K562 (cell line): Measurements from ENCODE around the gene PEX3. TPM values are rescaled to one million over a fixed set of nuclear protein-coding genes. Genes with fewer than 3 reads are reported as not detected.

Experiments used
- ARID3B ChIP-seq: fragments of 250-450 bp; sonication (Bioruptor Pico); IDR thresholded peaks from 2 replicates; pipeline ENCODE4 v1.4.0; 2020; ENCODE audit warnings: borderline replicate concordance
- BACH1 ChIP-seq: fragments of 200-800 bp; sonication (Bioruptor generic); IDR thresholded peaks from 2 replicates; pipeline ENCODE4 v1.6.1; 2016; ENCODE audit warnings: missing genetic modification characterization, missing compliant biosample characterization
- CREB1 ChIP-seq, 2 experiments: sonication (generic) in 1 of 2; formaldehyde crosslinking in 1 of 2; IDR thresholded peaks; 2 replicates each; pipeline versions ENCODE4 v1.6.1 to v1.8.0; 2012 to 2022; ENCODE audit warnings: inconsistent platforms in 1 of 2, mild to moderate bottlenecking in 1 of 2, missing genetic modification reagents in 1 of 2, moderate library complexity in 1 of 2
- DIDO1 ChIP-seq: fragments of 450-650 bp; IDR thresholded peaks from 2 replicates; pipeline ENCODE4 v1.6.1; 2016; ENCODE audit warnings: low read depth, missing biosample characterization, missing genetic modification characterization
- ELF2 ChIP-seq: fragments of 250-450 bp; sonication (Bioruptor Pico); IDR thresholded peaks from 2 replicates; pipeline ENCODE4 v1.5.0; 2021; ENCODE audit warnings: mild to moderate bottlenecking
- FOXO4 ChIP-seq: fragments of 450-650 bp; formaldehyde crosslinking; IDR thresholded peaks from 2 replicates; pipeline ENCODE4 v1.4.0; 2020; ENCODE audit warnings: mild to moderate bottlenecking, moderate library complexity
- GATA2 ChIP-seq: sonication (generic); formaldehyde crosslinking; IDR thresholded peaks from 2 replicates; pipeline ENCODE4 v1.4.0; 2020; ENCODE audit warnings: mild to moderate bottlenecking, missing genetic modification reagents
- GATAD2A ChIP-seq: fragments of 450-650 bp; IDR thresholded peaks from 2 replicates; pipeline ENCODE4 v1.6.1; 2017
- KDM4B ChIP-seq, 2 experiments: fragments of 450-650 bp in 1 of 2; sonication (generic) in 1 of 2; IDR thresholded peaks; 2 replicates each; pipeline ENCODE4 v1.6.1; 2016 to 2017; ENCODE audit warnings: borderline replicate concordance in 2 of 2, antibody characterized with exemption in 1 of 2, low read depth in 1 of 2, mild to moderate bottlenecking in 1 of 2
- MED1 ChIP-seq: sonication (generic); formaldehyde crosslinking; IDR thresholded peaks from 2 replicates; pipeline ENCODE4 v1.8.1; 2023; ENCODE audit warnings: missing genetic modification reagents, borderline replicate concordance
- SRSF1 ChIP-seq: fragments of 200-400 bp; formaldehyde crosslinking; IDR thresholded peaks from 2 replicates; pipeline ENCODE4 v1.6.1; 2017; ENCODE audit warnings: mild to moderate bottlenecking, low read depth, low read length, moderate library complexity
- TGIF2 ChIP-seq: sonication (generic); formaldehyde crosslinking; IDR thresholded peaks from 2 replicates; pipeline ENCODE4 v1.8.1; 2022; ENCODE audit warnings: mild to moderate bottlenecking, missing genetic modification reagents, moderate library complexity
- ZNF507 ChIP-seq: conservative IDR thresholded peaks from 2 replicates; pipeline ENCODE4 v1.6.1; 2017; ENCODE audit warnings: missing genetic modification characterization, missing compliant biosample characterization
- ZNF79 ChIP-seq: fragments of 250-450 bp; sonication (Bioruptor Pico); IDR thresholded peaks from 2 replicates; pipeline ENCODE4 v1.4.0; 2020; ENCODE audit warnings: low read depth, mild to moderate bottlenecking, moderate library complexity
- ZSCAN29 ChIP-seq: fragments of 450-650 bp; IDR thresholded peaks from 2 replicates; pipeline ENCODE4 v1.6.1; 2017
- polyA plus RNA-seq, 8 experiments: library from polyadenylated mRNA; depleted of rRNA in 4 of 8; stranded (reverse) in 5 of 8; unstranded in 3 of 8; fragments of >200 nt; fragmentation: Nextera tagmentation in 2 of 8; fragmentation: Illumina TruSeq in 1 of 8; extraction: Ambion mirVana in 2 of 8; extraction: Trizol in 1 of 8; gene quantifications; 2 replicates each; pipeline versions ENCODE4 v1.2.1 to v1.2.3, GENCODE V29; 2011 to 2014; ENCODE audit warnings: inconsistent platforms in 1 of 8, missing spikeins in 1 of 8
- total RNA-seq, 7 experiments: library from RNA; depleted of rRNA in 6 of 7; stranded (reverse); fragments of >200 nt in 6 of 7; fragmentation: Illumina TruSeq in 2 of 7; extraction: Trizol in 2 of 7; gene quantifications; 2 replicates each; pipeline versions ENCODE4 v1.2.1 to v1.2.3, GENCODE V29; 2011 to 2021; ENCODE audit warnings: low replicate concordance in 1 of 7
- TF ChIP-seq, protein P1 (sequence below): sonication (generic); formaldehyde crosslinking; IDR thresholded peaks from 2 replicates; pipeline ENCODE4 v1.8.0; 2023; ENCODE audit warnings: missing genetic modification reagents, mild to moderate bottlenecking, borderline replicate concordance

PEX3 gene
- total and polyA plus RNA-seq, 9 of the 15 experiments (the other 6 are each of a cell fraction or from before 2014, with no cell fraction given): 17.3 to 69.6 (median 32.7) TPM

DNA sequence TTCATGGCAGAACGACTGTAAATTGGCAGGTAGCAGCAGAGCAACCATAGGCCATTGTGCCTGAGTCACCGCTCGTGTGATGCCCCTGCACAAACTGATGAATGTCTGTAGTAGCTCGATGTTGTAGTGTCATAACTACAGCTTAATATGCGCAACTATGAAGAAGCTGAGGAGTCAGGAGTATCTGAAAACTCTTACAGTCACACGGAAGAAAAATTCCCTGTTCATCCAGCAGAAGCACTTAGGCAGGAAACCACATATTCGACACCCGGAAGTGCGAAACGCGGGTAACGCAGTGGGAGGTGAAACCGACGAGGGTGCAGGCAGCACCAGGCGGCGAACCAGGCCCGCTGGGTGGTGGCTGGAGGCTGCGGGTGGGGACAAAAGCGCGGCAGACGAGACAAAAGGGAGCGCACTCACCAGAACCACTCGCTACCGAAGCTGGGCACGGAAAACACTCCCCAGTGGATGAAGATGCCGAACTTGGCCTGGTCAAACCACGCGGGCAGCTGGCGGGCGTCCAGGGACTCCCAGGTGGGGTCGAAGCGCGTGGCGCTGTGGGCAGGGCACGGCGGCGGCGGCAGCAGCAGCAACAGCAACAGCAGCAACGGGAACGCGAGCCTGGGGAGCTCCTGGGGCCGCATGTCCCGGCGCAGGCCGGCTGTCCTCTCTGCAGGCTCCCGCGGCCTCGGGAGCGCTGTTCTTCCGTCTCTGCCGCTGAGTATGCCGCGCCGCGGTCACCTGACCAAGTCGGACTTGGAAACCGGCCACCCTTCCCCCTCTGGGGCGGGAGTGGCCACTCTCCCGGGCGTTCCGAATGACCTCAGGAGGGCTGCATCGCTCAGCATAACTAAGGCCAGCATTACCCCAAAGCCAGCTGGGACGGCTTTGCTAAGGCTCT lies 60.6 kb downstream of the PEX3 start, which contains the start of gene FUCA2 (continued):
- TF ChIP-seq, protein P1, sequence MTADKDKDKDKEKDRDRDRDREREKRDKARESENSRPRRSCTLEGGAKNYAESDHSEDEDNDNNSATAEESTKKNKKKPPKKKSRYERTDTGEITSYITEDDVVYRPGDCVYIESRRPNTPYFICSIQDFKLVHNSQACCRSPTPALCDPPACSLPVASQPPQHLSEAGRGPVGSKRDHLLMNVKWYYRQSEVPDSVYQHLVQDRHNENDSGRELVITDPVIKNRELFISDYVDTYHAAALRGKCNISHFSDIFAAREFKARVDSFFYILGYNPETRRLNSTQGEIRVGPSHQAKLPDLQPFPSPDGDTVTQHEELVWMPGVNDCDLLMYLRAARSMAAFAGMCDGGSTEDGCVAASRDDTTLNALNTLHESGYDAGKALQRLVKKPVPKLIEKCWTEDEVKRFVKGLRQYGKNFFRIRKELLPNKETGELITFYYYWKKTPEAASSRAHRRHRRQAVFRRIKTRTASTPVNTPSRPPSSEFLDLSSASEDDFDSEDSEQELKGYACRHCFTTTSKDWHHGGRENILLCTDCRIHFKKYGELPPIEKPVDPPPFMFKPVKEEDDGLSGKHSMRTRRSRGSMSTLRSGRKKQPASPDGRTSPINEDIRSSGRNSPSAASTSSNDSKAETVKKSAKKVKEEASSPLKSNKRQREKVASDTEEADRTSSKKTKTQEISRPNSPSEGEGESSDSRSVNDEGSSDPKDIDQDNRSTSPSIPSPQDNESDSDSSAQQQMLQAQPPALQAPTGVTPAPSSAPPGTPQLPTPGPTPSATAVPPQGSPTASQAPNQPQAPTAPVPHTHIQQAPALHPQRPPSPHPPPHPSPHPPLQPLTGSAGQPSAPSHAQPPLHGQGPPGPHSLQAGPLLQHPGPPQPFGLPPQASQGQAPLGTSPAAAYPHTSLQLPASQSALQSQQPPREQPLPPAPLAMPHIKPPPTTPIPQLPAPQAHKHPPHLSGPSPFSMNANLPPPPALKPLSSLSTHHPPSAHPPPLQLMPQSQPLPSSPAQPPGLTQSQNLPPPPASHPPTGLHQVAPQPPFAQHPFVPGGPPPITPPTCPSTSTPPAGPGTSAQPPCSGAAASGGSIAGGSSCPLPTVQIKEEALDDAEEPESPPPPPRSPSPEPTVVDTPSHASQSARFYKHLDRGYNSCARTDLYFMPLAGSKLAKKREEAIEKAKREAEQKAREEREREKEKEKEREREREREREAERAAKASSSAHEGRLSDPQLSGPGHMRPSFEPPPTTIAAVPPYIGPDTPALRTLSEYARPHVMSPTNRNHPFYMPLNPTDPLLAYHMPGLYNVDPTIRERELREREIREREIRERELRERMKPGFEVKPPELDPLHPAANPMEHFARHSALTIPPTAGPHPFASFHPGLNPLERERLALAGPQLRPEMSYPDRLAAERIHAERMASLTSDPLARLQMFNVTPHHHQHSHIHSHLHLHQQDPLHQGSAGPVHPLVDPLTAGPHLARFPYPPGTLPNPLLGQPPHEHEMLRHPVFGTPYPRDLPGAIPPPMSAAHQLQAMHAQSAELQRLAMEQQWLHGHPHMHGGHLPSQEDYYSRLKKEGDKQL: peak; percentile 94; the same call in 1 of the 2 replicates
- TF ChIP-seq GATA2 (CRISPR knock-in tag) (no peak), ZSCAN29 (no peak), TGIF2 (CRISPR knock-in tag) (no peak), ELF2 (CRISPR knock-in tag) (0 out of 2 replicates have a peak, but pooled peaks have one; percentile 50), ZNF507 (tag) (no peak), BACH1 (tag) (0 out of 2 replicates have a peak, but pooled peaks have one; percentile 46), FOXO4 (CRISPR knock-in tag) (peak; percentile 67; the same call in 1 of the 2 replicates), DIDO1 (tag) (no peak), GATAD2A (no peak; the same call in 1 of the 2 replicates), MED1 (CRISPR knock-in tag) (no peak), CREB1 (IDR thresholded peaks at IDR 0.05) (peak; percentile 40; the same call in 1 of the 2 replicates), CREB1 (CRISPR knock-in tag; IDR thresholded peaks at IDR 0.05) (peak; percentile 61; the same call in 1 of the 2 replicates), SRSF1 (no peak), ARID3B (no peak), KDM4B (IDR thresholded peaks at IDR 0.05; ENCODE audit: borderline replicate concordance in 2 of 2, low read depth in 1 of 2) (peak in 1 of 2 experiments; percentile 75; a peak in 1 of 4 replicates), ZNF79 (no peak)
